HUES6 (cell line): ENCODE results near the gene IL3RA.
"Not testable (repeated sequence)": the region's sequence is repeated elsewhere in the genome, so short reads cannot be mapped to it uniquely, and the experiment has no call there.

Experiments
- H3K27ac ChIP-seq: 2 replicates; pipeline ENCODE4 v1.7.0; 2013; ENCODE audit warnings: low read depth, mild to moderate bottlenecking, low read length, inconsistent platforms
- H3K27me3 ChIP-seq: 2 replicates; pipeline ENCODE4 v1.6.1; 2013; ENCODE audit warnings: low read length; ENCODE audit not compliant: control insufficient read depth, insufficient read depth
- H3K36me3 ChIP-seq: 2 replicates; pipeline ENCODE4 v1.6.1; 2013; ENCODE audit warnings: low read length; ENCODE audit not compliant: control insufficient read depth, insufficient read depth
- H3K4me1 ChIP-seq: 2 replicates; pipeline ENCODE4 v1.6.1; 2013; ENCODE audit warnings: low read length; ENCODE audit not compliant: control insufficient read depth, insufficient read depth
- H3K4me3 ChIP-seq: 2 replicates; pipeline ENCODE4 v1.5.1; 2013; ENCODE audit warnings: low read depth, low read length
- H3K9ac ChIP-seq: one replicate; pipeline ENCODE4 v1.6.1; 2013; ENCODE audit warnings: mild to moderate bottlenecking, low read length
- H3K9me3 ChIP-seq: 2 replicates; pipeline ENCODE4 v1.6.1; 2013; ENCODE audit warnings: low read depth, low read length; ENCODE audit not compliant: control insufficient read depth, insufficient read depth

IL3RA gene

GRCh38 chrX:1418901-1419544 lies 82.4 kb downstream of the IL3RA start:
- Histone ChIP-seq H3K4me3 (no peak overlapping the region), H3K9me3 (peaks cover 24% of the 10 kb centered on the region), H3K27ac (no peak overlapping the region), H3K36me3 (peaks cover 92% of the 10 kb centered on the region), H3K9ac (no peak overlapping the region), H3K4me1 (no peaks in the 10 kb centered on the region), H3K27me3 (no peaks in the 10 kb centered on the region)

GRCh38 chrX:1419545-1420355 lies 83.2 kb downstream of the IL3RA start:
- peaks cover 24% of the 10 kb centered on the region for H3K9me3 ChIP-seq
- H3K36me3 ChIP-seq = peaks cover 93% of the 10 kb centered on the region
- H3K9ac ChIP-seq = no peak overlapping the region

GRCh38 chrX:1420371-1420770 lies 83.8 kb downstream of the IL3RA start:
- Histone ChIP-seq H3K9ac (no peak overlapping the region), H3K9me3 (peaks cover 24% of the 10 kb centered on the region), H3K4me1 (no peaks in the 10 kb centered on the region), H3K27me3 (no peaks in the 10 kb centered on the region), H3K36me3 (peaks cover 96% of the 10 kb centered on the region), H3K27ac (no peak overlapping the region), H3K4me3 (no peak overlapping the region)

More at GRCh38 chrX:1419545-1420355, 83.2 kb downstream of the IL3RA start:
- no peak overlapping the region for H3K27ac ChIP-seq
- H3K4me1 ChIP-seq = no peaks in the 10 kb centered on the region
- H3K4me3 ChIP-seq = no peak overlapping the region
- H3K27me3 ChIP-seq = no peaks in the 10 kb centered on the region

- peaks cover 95% of the 10 kb centered on the region for H3K36me3 ChIP-seq
- no peak overlapping the region for H3K9ac ChIP-seq
- peaks cover 24% of the 10 kb centered on the region for H3K9me3 ChIP-seq
These were observed 85.0 kb downstream of the IL3RA start for GRCh38 chrX:1421433-1422134.

GRCh38 chrX:1422135-1422465 lies 85.5 kb downstream of the IL3RA start:
- Histone ChIP-seq H3K36me3 (peaks cover 94% of the 10 kb centered on the region), H3K9ac (no peak overlapping the region), H3K9me3 (peaks cover 24% of the 10 kb centered on the region), H3K4me1 (no peaks in the 10 kb centered on the region), H3K27me3 (no peaks in the 10 kb centered on the region), H3K27ac (no peak overlapping the region), H3K4me3 (no peak overlapping the region)

More at GRCh38 chrX:1421433-1422134, 85.0 kb downstream of the IL3RA start:
- Histone ChIP-seq H3K4me3 (no peak overlapping the region), H3K27ac (no peak overlapping the region), H3K27me3 (no peaks in the 10 kb centered on the region), H3K4me1 (no peaks in the 10 kb centered on the region)

GRCh38 chrX:1423215-1423614 lies 86.6 kb downstream of the IL3RA start:
- Histone ChIP-seq H3K9me3 (peaks cover 24% of the 10 kb centered on the region), H3K27me3 (no peaks in the 10 kb centered on the region), H3K27ac (no peak overlapping the region), H3K36me3 (peaks cover 92% of the 10 kb centered on the region), H3K9ac (no peak overlapping the region), H3K4me3 (no peak overlapping the region), H3K4me1 (no peaks in the 10 kb centered on the region)

- Histone ChIP-seq H3K4me3 (no peak overlapping the region), H3K27me3 (no peaks in the 10 kb centered on the region), H3K4me1 (no peaks in the 10 kb centered on the region), H3K36me3 (peaks cover 82% of the 10 kb centered on the region), H3K27ac (no peak overlapping the region), H3K9me3 (peaks cover 24% of the 10 kb centered on the region), H3K9ac (no peak overlapping the region)
These were observed 87.7 kb downstream of the IL3RA start for GRCh38 chrX:1424147-1424851.

- peaks cover 74% of the 10 kb centered on the region for H3K36me3 ChIP-seq
These were observed 88.8 kb downstream of the IL3RA start for GRCh38 chrX:1425381-1425780.

GRCh38 chrX:1426321-1426720 lies 89.7 kb downstream of the IL3RA start:
- peaks cover 24% of the 10 kb centered on the region for H3K9me3 ChIP-seq
- H3K36me3 ChIP-seq = peaks cover 67% of the 10 kb centered on the region
- H3K9ac ChIP-seq, H3K4me3 ChIP-seq, H3K27me3 ChIP-seq, H3K4me1 ChIP-seq, H3K27ac ChIP-seq: not testable (repeated sequence)

More at GRCh38 chrX:1425381-1425780, 88.8 kb downstream of the IL3RA start:
- Histone ChIP-seq H3K27ac (no peak overlapping the region), H3K9ac (no peak overlapping the region), H3K9me3 (peaks cover 24% of the 10 kb centered on the region), H3K27me3 (no peaks in the 10 kb centered on the region), H3K4me3 (no peak overlapping the region), H3K4me1 (no peaks in the 10 kb centered on the region)

GRCh38 chrX:1427756-1428155 lies 91.2 kb downstream of the IL3RA start:
- Histone ChIP-seq H3K27ac (no peak overlapping the region), H3K36me3 (peaks cover 60% of the 10 kb centered on the region), H3K4me1 (no peaks in the 10 kb centered on the region), H3K4me3 (no peak overlapping the region), H3K9ac (no peak overlapping the region), H3K9me3 (peaks cover 10% of the 10 kb centered on the region), H3K27me3 (no peaks in the 10 kb centered on the region)
